Adrenal gland (tissue), 5 donors: Measurements from ENCODE around the gene CPXM2.

Experiments
- POLR2A ChIP-seq, 2 donors: fragments of 450-650 bp; IDR thresholded peaks; one replicate each; pipeline ENCODE4 v1.6.1; 2017; ENCODE audit warnings: antibody characterized with exemption in 2 of 2, mild to moderate bottlenecking in 2 of 2, moderate library complexity in 1 of 2
- TF ChIP-seq, protein P1 (sequence below), 6 experiments: fragments of 450-650 bp in 4 of 6; fragments of 200-600 bp in 2 of 6; sonication (generic) in 1 of 6; IDR thresholded peaks; 1 replicate in 5 of 6; 2 replicates in 1 of 6; pipeline versions ENCODE4 v1.5.1 to v1.8.0; 2016 to 2021; ENCODE audit warnings: antibody characterized with exemption in 6 of 6, mild to moderate bottlenecking in 2 of 6, moderate library complexity in 1 of 6
- donor health status: DM: no; HTN: no; CAD: no.

DNA sequence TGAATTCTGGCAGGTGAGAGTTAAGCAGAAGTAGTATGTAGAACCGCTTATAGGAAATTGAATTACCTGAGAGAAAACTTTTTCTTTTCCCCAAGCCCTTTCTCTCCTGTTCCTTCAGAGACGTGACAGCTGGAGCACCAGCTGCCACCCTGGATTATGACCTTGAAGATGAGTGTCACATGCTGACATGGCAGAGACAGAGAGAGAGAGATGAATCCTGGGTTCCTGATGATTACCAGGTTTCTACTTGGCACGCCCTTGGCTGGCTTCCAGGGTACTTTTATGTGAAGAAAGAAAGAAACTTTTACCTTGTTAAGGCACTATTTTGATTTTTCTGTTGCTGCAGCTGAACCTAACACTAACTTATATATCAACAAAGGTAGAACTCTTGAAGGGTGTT, 125.6 kb downstream of the CPXM2 start:
- TF ChIP-seq, protein P1, sequence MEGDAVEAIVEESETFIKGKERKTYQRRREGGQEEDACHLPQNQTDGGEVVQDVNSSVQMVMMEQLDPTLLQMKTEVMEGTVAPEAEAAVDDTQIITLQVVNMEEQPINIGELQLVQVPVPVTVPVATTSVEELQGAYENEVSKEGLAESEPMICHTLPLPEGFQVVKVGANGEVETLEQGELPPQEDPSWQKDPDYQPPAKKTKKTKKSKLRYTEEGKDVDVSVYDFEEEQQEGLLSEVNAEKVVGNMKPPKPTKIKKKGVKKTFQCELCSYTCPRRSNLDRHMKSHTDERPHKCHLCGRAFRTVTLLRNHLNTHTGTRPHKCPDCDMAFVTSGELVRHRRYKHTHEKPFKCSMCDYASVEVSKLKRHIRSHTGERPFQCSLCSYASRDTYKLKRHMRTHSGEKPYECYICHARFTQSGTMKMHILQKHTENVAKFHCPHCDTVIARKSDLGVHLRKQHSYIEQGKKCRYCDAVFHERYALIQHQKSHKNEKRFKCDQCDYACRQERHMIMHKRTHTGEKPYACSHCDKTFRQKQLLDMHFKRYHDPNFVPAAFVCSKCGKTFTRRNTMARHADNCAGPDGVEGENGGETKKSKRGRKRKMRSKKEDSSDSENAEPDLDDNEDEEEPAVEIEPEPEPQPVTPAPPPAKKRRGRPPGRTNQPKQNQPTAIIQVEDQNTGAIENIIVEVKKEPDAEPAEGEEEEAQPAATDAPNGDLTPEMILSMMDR (IDR thresholded peaks at IDR 0.05), result no peak
- no peak for TF ChIP-seq POLR2A (IDR thresholded peaks at IDR 0.05)
